HG02938 (cell line): Measurements from ENCODE around the gene MAPT.
A peak's percentile ranks its signal among the peaks of the same experiment; 100 is the strongest.

Experiments
- ATAC-seq: cut with Tn5 transposase; IDR thresholded peaks from one replicate; pipeline ENCODE4 v1.9.1; 2021; ENCODE audit warnings: mild to moderate bottlenecking, moderate library complexity; ENCODE audit not compliant: unreplicated experiment

Gene MAPT

DNA sequence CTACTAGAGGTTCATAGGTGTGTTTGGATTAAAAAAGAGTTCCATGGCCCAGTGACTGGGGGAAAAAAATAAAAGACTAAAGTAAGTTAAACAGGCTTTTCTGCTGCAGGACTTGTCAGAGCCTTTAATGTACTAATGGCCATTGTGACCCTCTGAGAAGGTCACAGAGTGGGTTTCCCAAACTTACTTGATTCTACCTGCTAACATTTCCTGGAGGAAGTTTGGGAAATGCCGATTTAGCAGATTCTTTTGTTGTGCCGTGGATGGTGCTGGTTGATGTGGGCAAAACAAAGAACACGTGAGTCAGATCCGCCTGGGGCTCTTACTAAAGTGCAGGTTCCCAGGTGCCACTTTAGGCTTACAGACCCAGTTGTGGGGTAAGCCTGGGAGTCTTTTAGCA is 91.1 kb downstream of the MAPT start:
- ATAC-seq: no peak

- ATAC-seq: no peak
Observed at GRCh38 chr17:45986056-45986455, 91.7 kb downstream of the MAPT start.

- ATAC-seq: no peak
Observed at GRCh38 chr17:45987706-45988105, 93.4 kb downstream of the MAPT start.

DNA sequence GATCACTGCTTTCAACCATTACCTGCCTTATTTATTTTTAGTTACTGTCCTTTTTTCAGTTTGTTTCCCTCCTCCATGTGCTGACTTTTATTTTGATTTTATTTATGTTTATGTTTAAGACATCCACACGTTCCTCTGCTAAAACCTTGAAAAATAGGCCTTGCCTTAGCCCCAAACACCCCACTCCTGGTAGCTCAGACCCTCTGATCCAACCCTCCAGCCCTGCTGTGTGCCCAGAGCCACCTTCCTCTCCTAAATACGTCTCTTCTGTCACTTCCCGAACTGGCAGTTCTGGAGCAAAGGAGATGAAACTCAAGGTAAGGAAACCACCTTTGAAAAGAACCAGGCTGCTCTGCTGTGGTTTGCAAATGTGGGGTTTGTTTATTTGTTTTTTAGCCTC is 95.4 kb downstream of the MAPT start:
- no peak for ATAC-seq

GRCh38 chr17:45990886-45991285 is 96.5 kb downstream of the MAPT start:
- no peak for ATAC-seq

GRCh38 chr17:45991341-45991740 is 97.0 kb downstream of the MAPT start:
- ATAC-seq: no peak

DNA sequence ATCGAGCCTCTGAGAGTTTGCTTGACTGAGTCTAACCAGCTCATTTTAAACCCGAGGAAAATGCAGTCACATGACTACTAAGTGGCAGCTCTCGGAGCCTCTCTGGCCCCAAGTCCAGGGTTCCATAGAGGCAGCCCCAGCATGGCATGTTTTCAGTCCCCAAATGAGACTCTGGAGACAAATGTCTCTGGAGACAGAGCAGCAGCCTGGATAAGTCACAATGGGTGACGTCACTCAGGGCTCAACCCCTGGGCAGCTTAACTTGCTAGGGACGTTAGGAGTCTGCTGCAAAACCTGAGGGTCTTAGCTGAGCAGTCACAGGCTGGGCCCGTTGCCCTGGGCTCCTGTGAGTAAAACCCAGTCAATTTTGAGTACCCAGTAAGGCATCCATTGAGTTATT is 97.8 kb downstream of the MAPT start:
- no peak for ATAC-seq

DNA sequence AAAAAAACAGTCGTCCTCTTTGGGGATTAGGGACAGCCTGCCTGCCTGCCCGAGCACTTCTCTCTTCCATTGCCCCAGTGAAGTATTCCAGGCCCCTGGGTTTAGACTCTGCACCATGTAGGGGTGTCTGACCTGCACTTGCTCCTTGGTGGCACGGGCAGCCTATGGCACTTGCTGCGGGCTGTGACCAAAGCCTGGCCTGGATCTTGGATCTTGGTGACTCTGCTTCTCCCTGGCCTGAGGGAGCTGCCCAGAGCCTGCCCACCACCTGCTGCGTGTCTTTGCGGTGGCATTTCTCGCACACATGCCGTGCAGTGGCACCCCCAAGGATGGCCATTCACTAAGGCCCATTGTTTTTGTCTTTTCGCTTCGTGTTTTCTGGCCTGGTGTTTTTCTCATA is 98.5 kb downstream of the MAPT start:
- no peak for ATAC-seq

DNA sequence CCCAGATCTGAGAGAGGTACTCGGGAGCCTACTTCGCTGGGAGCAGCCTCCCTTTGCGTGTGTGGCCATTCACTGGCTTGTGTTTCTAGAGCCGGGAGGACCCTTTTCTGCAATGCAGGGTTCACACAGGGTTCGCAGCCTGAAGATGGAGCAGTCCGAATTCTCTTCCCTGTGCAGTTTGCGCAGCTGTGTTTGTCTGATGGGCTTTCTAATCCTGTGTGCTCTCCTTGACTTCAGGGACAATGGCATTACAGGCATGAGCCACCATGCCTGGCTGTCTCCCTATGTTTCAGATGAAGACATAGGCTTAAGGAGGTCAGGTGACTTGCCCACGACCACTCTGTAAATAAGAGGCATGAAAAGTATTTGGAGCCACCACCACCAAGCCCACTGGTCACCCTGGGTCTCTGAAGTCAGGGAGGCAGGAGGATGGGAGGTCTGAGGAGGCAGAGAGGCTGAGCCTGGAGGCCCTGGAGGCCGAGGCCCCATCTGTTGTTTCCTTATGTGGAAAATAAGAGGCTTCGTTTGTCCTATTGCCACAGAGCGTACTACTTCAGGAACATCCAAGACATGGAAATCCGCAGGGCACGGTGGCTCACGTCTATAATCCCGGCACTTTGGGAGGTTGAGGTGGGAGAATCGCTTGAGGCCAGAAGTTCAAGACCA is 99.7 kb downstream of the MAPT start:
- ATAC-seq: no peak

- no peak for ATAC-seq
Observed at GRCh38 chr17:45994987-45995386, 100.6 kb downstream of the MAPT start.

GRCh38 chr17:45995627-45996270 is 101.4 kb downstream of the MAPT start:
- ATAC-seq: no peak

- no peak for ATAC-seq
Observed at GRCh38 chr17:45996282-45996937, 102.1 kb downstream of the MAPT start.

DNA sequence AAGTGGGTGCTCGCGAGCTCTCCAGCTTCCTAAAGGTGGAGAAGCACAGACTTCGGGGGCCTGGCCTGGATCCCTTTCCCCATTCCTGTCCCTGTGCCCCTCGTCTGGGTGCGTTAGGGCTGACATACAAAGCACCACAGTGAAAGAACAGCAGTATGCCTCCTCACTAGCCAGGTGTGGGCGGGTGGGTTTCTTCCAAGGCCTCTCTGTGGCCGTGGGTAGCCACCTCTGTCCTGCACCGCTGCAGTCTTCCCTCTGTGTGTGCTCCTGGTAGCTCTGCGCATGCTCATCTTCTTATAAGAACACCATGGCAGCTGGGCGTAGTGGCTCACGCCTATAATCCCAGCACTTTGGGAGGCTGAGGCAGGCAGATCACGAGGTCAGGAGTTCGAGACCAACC is 102.8 kb downstream of the MAPT start:
- no peak for ATAC-seq

DNA sequence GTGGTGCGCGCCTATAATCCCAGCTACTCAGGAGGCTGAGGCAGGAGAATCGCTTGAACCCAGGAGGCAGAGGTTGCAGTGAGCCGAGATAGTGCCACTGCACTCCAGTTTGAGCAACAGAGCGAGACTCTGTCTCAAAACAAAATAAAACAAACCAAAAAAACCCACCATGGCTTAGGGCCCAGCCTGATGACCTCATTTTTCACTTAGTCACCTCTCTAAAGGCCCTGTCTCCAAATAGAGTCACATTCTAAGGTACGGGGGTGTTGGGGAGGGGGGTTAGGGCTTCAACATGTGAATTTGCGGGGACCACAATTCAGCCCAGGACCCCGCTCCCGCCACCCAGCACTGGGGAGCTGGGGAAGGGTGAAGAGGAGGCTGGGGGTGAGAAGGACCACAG is 103.3 kb downstream of the MAPT start:
- ATAC-seq: no peak

GRCh38 chr17:45998987-45999899 is 104.9 kb downstream of the MAPT start, which contains the start of gene STH:
Gene STH, plus strand, starts transcription at chr17:45999250. Its CDS starts 30 bp downstream, at chr17:45999280.
- no peak for ATAC-seq

- ATAC-seq: no peak
Observed at GRCh38 chr17:45999900-46000290, 105.5 kb downstream of the MAPT start.

- no peak for ATAC-seq
Observed at GRCh38 chr17:46000292-46000691, 105.9 kb downstream of the MAPT start.

DNA sequence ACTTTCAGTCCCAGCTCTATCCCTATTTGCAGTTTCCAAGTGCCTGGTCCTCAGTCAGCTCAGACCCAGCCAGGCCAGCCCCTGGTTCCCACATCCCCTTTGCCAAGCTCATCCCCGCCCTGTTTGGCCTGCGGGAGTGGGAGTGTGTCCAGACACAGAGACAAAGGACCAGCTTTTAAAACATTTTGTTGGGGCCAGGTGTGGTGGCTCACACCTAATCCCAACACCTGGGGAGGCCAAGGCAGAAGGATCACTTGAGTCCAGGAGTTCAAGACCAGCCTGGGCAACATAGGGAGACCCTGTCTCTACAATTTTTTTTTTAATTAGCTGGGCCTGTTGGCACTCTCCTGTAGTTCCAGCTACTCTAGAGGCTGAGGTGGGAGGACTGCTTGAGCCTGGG is 106.4 kb downstream of the MAPT start:
- ATAC-seq: no peak

- no peak for ATAC-seq
Observed at GRCh38 chr17:46001390-46002310, 107.3 kb downstream of the MAPT start.

GRCh38 chr17:46002311-46002972 is 108.1 kb downstream of the MAPT start:
- ATAC-seq: peak; percentile 62
